HL-60 (cell line): Measurements from ENCODE around the gene OSBPL3.

Experiments
- CTCF ChIP-seq: IDR thresholded peaks from one replicate; pipeline ENCODE4 v1.5.1; 2011; ENCODE audit warnings: low read length, control low read depth, inconsistent platforms; ENCODE audit not compliant: insufficient read depth
- REST ChIP-seq: IDR thresholded peaks from 2 replicates; pipeline ENCODE4 v1.6.1; 2012; ENCODE audit warnings: low read depth; ENCODE audit not compliant: insufficient replicate concordance

- no peak for TF ChIP-seq CTCF
- TF ChIP-seq REST, result no peak
Measured at GRCh38 chr7:24786306-24786705, 193.7 kb downstream of the OSBPL3 start.
